ENCODE data around the gene DAD1. TPM values are rescaled to one million over a fixed set of nuclear protein-coding genes. Genes with fewer than 3 reads are reported as not detected.

Gene DAD1
- total and polyA plus RNA-seq, 2 of the 8 experiments (the other 6 are each of a cell fraction or from before 2014, with no cell fraction given), result 131 to 440 TPM

DNA sequence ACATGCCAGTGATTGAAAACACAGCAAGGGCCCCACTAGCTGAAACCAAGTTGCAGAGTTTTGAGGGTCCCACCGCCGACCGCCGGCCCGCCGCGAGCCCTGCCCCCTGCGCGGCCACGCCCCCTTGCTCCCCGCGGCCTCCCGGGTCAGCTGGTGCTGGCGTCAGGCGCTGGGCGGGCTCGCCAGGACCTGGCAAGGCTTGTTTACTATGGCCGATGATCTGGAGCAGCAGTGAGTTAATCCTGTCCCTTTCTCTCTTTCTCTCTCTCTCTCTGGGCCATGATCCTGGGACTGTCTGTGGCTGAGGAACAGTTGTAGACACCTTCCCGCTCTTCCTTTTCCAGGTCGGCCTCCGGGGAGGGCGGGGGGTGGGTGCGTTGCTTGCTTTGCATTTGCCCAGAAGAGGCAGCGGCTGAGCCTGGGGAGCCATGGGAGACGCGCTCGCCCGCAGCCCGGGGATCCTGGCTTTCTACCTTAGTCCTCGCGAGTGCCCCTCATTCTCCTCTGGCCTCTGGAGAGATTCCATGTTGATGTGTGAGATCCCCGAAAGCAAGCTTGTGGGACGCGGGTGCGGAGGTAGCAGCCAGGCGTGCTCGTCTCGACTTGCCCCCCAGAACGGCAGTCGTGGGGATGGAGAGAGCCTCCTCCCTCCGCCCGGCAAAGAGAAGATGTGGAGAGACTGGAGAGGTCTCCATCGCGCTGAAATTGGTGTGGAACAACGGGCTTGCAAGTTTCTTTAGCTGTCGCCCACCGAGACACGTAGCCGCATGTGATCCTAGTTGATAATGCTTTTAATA, 9.3 kb upstream of the DAD1 start, which contains the start of gene ABHD4:
Gene ABHD4, plus strand, starts transcription at position 202 of the 797 bp plus-strand sequence. Its CDS starts 7 bp downstream, at position 209.
- Histone ChIP-seq H3K27ac (ENCODE audit: low read depth, low read length) (peak within 1 kb of the TSS; percentile 77), H3K4me2 (ENCODE audit: insufficient read depth in 1 of 2, low read depth in 2 of 2, low read length in 2 of 2) (peak within 1 kb of the TSS; percentile 67 to 79)
- WGBS, 2 experiments (ENCODE audit: extremely low coverage in 1 of 2, insufficient coverage in 1 of 2, insufficient read length in 1 of 2, insufficient replicate concordance in 2 of 2, low coverage in 1 of 2, low lambda C conversion rate in 2 of 2, missing lambda C conversion rate in 1 of 2), result 1% methylated on average over 40 of the region's 49 CpGs; no CpG with 5 or more reads in 1 of the 2 experiments
- TF ChIP-seq RBBP5 (IDR thresholded peaks at IDR 0.05; ENCODE audit: borderline replicate concordance, low read depth, low read length) (0 out of 2 replicates have a peak, but pooled peaks have one; percentile 51), MAFK (IDR thresholded peaks at IDR 0.05; ENCODE audit: low read depth, low read length) (no peak), CREB1 (IDR thresholded peaks at IDR 0.05) (no peak), SUZ12 (IDR thresholded peaks at IDR 0.05; ENCODE audit: low read length) (no peak), POLR2A (IDR thresholded peaks at IDR 0.05; ENCODE audit: control extremely low read depth in 1 of 2, low read depth in 2 of 2, low read length in 2 of 2) (peak; percentile 60 to 78; a peak in 2 of 3 replicates), HDAC2 (IDR thresholded peaks at IDR 0.05; ENCODE audit: borderline replicate concordance in 1 of 2, low read depth in 2 of 2, low read length in 2 of 2) (peak in 1 of 2 experiments; percentile 95; a peak in 2 of 4 replicates), EP300 (IDR thresholded peaks at IDR 0.05; ENCODE audit: borderline replicate concordance in 1 of 2, low read depth in 2 of 2, low read length in 2 of 2) (0 out of 3 replicates have a peak, but pooled peaks of 1 of the 2 experiments have one; percentile 31), KDM5A (IDR thresholded peaks at IDR 0.05; ENCODE audit: low read length) (0 out of 2 replicates have a peak, but pooled peaks have one; percentile 45), SIN3A (conservative IDR thresholded peaks at IDR 0.05 in 1 of 2, IDR thresholded peaks at IDR 0.05 in 1 of 2; ENCODE audit: low read depth in 1 of 2, low read length in 2 of 2) (peak; percentile 72 to 91; a peak in 2 of 4 replicates), GTF2F1 (IDR thresholded peaks at IDR 0.05; ENCODE audit: borderline replicate concordance, low read depth, low read length) (no peak)

More for the DNA sequence above, 9.3 kb upstream of the DAD1 start, which contains the start of gene ABHD4:
- DNase-seq (ENCODE audit: low read depth in 1 of 2, low spot score in 2 of 2) (peak in 1 of 2 experiments; percentile 92), FAIRE-seq (no peak)
- no peak within 1 kb of the TSS for H3K14ac ChIP-seq (ENCODE audit: insufficient read length)
- no peak within 1 kb of the TSS for H2AK5ac ChIP-seq (ENCODE audit: low read depth, low read length)
- no peaks in the 10 kb centered on the region for H3K9me3 ChIP-seq (ENCODE audit: insufficient read depth in 2 of 2, low read depth in 1 of 2, low read length in 1 of 2)
- peak within 1 kb of the TSS; percentile 98 for H2AFZ ChIP-seq (ENCODE audit: low read length)
- no peak within 1 kb of the TSS for H3K4ac ChIP-seq (replicated peaks; ENCODE audit: insufficient read length, low read depth, low read length)
- peak within 1 kb of the TSS; percentile 81; the same call in 1 of the 2 replicates for H3K18ac ChIP-seq (ENCODE audit: extremely low read depth, low read length)
- POLR2A ChIA-PET (ENCODE audit: partially characterized antibody), result interaction anchor here (0.8 to 2.7 kb wide), 11 partner anchors 9 to 359 kb away, joined by 3 to 22 read pairs (median 3); partner anchors contain the start of genes DAD1, HAUS4 and OXA1L
- no peak within 1 kb of the TSS for H3K23ac ChIP-seq (ENCODE audit: insufficient read length)
- peaks cover 3% of the 10 kb centered on the region; the same call in 1 of the 2 replicates for H3K79me1 ChIP-seq (ENCODE audit: low read depth, low read length)
- no peak within 1 kb of the TSS for H2BK20ac ChIP-seq (ENCODE audit: low read length)
- CTCF ChIA-PET (ENCODE audit: partially characterized antibody), result interaction anchor here (0.8 to 5.2 kb wide), 17 partner anchors 9 to 273 kb away, joined by 3 to 29 read pairs (median 4); partner anchors contain the start of genes DAD1 and LRP10
- peaks cover 3 to 17% of the 10 kb centered on the region in 2 experiments for H3K79me2 ChIP-seq (ENCODE audit: control insufficient read depth in 1 of 2, insufficient read depth in 2 of 2, low read length in 2 of 2)
- no peak within 1 kb of the TSS for H2BK120ac ChIP-seq (replicated peaks; ENCODE audit: low read depth, low read length)
- H3K36me3 ChIP-seq (ENCODE audit: control insufficient read depth in 2 of 4, insufficient read depth in 4 of 4, low read length in 3 of 4), result peaks cover 4 to 18% (median 16%) of the 10 kb centered on the region in 4 experiments
- no peak within 1 kb of the TSS for H4K5ac ChIP-seq (ENCODE audit: insufficient read length, low read depth, low read length)
- peak within 1 kb of the TSS; percentile 81; the same call in 1 of the 2 replicates for H2BK15ac ChIP-seq (ENCODE audit: low read length)
- peaks cover 0 to 10% (median 6%) of the 10 kb centered on the region in 4 experiments; a peak in 4 of 7 replicates for H3K4me1 ChIP-seq (replicated peaks in 1 of 4; ENCODE audit: control insufficient read depth in 3 of 4, insufficient read depth in 4 of 4, low read length in 3 of 4)
- peak within 1 kb of the TSS; percentile 18 for H4K91ac ChIP-seq (replicated peaks; ENCODE audit: insufficient read length, low read length)
- peak within 1 kb of the TSS; percentile 91 for H4K8ac ChIP-seq (ENCODE audit: extremely low read depth, insufficient read depth, low read length)
- no peaks in the 10 kb centered on the region for H3K27me3 ChIP-seq (replicated peaks in 1 of 4; ENCODE audit: control insufficient read depth in 3 of 4, extremely low read depth in 1 of 4, insufficient read depth in 3 of 4, low read length in 3 of 4)
- H4K20me1 ChIP-seq (replicated peaks in 1 of 2; ENCODE audit: control insufficient read depth in 1 of 2, insufficient read depth in 2 of 2, low read length in 2 of 2), result peaks cover 0 to 4% of the 10 kb centered on the region in 2 experiments
- peak within 1 kb of the TSS; percentile 93 for H2BK5ac ChIP-seq (ENCODE audit: low read depth, low read length)
- peak within 1 kb of the TSS; percentile 77 for H2BK12ac ChIP-seq (ENCODE audit: low read depth, low read length)
- H3K23me2 ChIP-seq (ENCODE audit: low read depth, low read length), result peaks cover 4% of the 10 kb centered on the region; the same call in 1 of the 2 replicates
- H3K4me3 ChIP-seq (ENCODE audit: extremely low read depth in 1 of 4, insufficient read depth in 2 of 4, low read depth in 3 of 4, low read length in 4 of 4), result peak within 1 kb of the TSS; percentile 68 to 99 (median 84)
- H3K56ac ChIP-seq (replicated peaks; ENCODE audit: insufficient read length, low read depth, low read length), result peak within 1 kb of the TSS; percentile 60
- H3K9ac ChIP-seq (replicated peaks in 1 of 4; ENCODE audit: extremely low read depth in 1 of 4, low read depth in 3 of 4, low read length in 3 of 4), result peak within 1 kb of the TSS; percentile 55 to 84 (median 82)
